GM18858 (cell line): Measurements from ENCODE around the gene BRPF3.

Experiments
- ATAC-seq: cut with Tn5 transposase; IDR thresholded peaks from one replicate; pipeline ENCODE4 v1.9.1; 2021; ENCODE audit not compliant: unreplicated experiment

The BRPF3 gene

DNA sequence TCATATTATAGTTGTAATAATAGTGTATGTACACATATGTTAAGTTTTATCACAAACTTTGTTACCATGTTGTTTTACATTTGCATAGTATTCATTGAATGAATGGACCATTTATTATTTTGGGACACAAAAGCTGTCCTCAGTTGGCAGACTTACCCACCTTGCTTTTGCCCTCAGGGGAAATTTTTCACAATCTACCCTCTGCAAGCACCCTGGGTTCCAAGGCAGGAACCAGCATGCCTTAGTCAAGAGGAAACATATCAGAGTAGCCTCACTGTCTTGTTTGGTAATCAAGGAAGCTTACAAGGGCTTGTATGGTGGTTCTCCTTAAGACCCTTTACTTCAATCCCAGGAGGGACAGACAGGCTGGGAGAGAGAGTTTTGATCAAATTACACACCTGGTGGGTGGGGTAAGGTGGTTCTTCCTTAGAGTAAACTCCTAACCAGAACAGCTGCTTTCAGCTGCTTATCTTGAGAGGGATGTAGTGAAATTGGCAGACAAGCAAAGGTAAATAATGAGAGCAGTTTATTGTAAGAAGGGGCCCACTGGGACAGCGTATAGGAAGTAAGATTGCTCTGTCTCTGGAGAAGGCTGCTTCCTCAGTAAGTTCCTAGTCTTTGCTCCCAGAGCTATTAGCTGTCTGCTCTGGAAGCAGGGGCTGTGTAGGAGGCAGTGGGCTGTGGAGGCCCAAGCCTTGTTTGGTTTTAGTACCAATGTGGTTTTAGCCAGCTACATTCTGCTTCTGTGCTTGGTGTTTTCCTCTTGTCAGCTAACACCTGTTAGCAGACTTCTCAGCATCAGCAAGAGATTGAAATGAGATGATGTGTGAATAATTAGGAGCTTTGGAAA is 31.1 kb downstream of the BRPF3 start:
- ATAC-seq, result no peak

DNA sequence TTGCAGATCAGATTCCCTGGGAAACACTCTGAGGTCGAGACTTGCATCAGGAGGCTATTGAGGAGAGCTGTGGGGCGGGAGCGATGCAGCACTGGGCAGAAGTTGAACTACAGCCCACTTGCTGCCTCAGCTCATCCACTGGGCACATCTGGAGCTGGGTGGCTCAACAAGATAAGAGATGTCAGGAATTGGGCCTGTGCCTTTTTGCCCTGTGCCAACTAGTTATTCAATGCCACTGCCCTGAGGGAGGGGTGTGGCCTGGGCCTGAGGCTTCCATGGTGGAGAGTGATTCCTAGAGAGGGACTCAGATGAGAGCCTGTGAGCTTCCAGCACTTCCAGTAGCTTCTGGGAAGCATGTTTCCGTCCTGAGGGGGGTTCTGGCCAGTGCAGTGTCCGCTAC is 32.7 kb downstream of the BRPF3 start:
- no peak for ATAC-seq

DNA sequence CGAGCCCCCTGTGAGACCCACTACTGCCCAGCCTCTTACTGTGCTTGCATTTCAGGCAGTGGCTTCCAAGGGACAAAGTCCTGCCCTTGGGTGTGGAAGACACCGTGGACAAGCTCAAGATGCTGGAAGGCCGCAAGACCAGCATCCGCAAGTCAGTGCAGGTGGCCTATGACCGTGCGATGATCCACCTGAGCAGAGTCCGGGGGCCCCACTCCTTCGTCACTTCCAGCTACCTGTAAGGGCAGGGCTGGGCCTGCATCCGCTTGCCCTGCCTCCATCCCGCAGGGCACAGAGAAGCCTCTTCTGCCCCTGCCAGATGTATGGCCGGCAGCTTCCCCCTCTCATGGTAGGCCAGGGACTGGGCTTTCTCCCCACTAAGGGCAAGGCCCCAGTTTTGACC is 33.8 kb downstream of the BRPF3 start:
- no peak for ATAC-seq

DNA sequence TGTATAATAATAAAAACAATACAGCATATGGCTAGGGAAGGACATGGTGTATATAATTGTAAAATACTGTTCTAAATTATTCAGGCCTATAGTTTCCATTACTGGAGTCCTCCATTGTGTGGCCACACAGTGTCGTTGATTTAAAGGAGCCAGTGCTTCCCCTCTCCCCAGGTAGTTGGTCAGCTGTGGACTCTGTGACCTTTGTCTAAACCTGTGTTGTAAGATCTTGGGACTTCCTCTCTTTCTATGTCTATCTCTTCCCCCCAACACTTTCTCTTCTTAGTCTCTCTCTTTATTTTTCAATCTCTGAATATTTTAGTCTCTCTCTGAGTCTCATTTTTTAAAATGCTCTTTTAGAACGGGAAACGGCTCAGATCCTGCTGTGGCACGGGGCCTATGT is 35.6 kb downstream of the BRPF3 start:
- no peak for ATAC-seq

DNA sequence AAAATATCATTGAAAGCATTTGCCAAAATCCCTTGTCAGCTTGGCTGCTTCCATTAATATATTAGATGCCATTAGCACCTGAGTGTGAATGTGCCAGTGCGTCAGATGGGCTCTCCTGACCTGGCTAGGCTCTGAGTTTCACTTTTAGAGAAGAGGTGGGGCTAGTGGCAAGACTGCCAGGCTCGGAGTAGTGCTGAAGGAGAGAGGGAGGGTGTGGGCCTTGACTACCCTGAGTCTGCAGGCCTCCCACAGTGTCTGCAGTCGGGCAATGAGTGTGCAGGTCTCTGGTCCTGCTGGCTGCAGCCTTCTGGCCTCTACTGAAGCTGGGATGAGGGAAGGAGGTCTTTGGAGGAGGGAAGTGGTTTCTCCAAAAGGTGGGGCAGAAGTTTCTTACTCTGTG is 38.8 kb downstream of the BRPF3 start:
- no peak for ATAC-seq

DNA sequence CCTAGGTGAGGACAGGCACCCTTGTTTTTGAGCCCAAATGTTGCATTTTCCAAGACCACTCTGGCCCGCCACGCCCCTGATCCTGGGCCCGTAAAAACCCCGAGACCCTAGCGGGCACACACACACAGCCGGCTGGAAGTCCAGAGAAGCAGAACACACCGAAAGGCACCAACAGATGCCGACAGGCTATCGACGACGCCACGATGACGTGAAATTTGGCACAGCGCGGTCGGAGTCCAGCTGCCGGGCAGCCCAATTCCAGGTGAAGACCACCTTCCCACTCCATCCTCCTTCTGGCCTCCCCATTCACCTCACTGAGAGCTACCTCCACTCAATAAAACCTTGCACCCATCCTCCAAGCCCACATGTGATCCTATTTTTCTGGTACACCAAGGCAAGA is 39.3 kb downstream of the BRPF3 start:
- no peak for ATAC-seq

DNA sequence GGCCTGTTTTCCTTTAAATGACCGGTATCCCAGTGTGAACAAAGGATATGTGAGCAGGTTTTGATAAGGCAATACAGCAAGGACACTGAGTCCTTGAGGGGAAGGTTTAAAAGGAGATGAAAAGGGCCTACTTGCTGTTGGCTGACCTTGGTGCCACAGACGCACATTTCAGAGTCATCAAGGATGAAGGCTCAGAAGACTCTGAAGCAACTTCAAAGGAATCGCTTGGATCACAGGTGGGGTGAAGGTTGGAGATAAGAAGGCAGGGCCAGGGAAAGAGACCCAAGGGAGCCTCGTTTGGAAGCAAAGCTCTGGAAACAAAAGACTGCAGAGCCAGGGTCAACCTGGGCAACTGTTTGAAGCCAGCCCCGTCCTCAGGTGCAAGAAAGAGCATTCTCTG is 43.2 kb downstream of the BRPF3 start:
- no peak for ATAC-seq

DNA sequence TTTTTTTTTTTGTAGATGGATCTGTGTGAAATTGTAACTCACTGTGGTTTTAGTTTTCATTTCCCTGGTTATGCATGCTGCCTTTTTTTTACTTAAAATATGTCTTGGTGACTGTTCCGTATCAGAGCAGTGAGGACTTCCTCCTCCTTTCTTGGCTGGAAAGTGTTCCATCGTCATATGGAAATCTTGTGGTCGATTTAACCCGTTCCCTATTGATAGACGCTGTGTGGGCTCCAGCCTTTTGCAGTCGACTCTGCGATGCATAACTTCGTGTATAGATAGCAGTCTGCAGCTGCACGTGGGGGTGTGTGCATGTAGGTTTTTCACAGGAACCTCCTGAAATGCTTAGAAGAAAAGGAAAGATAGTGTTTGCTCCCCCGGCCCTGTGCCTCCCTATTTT is 45.2 kb downstream of the BRPF3 start:
- peak; percentile 87 for ATAC-seq

DNA sequence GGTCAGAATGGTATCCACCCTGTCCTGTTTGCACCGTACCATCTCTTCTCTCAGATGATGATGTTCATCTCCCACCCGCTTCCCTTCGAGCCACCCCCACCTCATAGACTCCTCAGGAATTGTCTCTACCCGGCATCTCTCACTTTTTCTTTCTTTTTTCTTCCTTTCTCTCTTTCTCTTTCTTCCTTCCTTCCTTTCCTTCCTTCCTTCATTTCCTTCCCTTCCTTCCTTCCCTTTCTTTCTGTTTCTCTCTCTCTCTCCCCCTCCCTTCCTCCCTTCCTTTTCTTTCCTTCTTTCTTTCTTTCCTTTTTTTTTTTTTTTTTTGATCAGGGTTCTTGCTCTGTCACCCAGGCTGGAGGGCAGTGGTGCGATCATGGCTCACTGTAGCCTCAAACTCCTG is 45.6 kb downstream of the BRPF3 start:
- ATAC-seq, result no peak

DNA sequence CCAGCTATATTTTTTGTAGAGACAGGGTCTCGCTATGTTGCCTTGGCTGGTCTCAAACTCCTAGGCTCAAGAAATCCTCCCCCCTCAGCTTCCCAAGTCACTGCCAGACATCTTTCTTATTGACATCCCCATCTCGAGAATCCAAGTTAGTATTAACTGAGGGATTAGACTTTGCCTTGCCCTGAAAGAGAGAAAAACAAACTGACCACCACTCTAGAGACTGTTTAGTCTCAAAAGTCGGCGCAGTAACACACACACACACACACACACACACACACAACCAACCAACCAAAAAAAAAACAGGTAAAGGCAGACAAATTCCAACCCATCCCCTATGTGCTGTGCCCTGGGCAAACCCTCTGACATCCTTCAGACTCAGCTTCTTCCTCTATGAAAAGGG is 46.1 kb downstream of the BRPF3 start:
- no peak for ATAC-seq

DNA sequence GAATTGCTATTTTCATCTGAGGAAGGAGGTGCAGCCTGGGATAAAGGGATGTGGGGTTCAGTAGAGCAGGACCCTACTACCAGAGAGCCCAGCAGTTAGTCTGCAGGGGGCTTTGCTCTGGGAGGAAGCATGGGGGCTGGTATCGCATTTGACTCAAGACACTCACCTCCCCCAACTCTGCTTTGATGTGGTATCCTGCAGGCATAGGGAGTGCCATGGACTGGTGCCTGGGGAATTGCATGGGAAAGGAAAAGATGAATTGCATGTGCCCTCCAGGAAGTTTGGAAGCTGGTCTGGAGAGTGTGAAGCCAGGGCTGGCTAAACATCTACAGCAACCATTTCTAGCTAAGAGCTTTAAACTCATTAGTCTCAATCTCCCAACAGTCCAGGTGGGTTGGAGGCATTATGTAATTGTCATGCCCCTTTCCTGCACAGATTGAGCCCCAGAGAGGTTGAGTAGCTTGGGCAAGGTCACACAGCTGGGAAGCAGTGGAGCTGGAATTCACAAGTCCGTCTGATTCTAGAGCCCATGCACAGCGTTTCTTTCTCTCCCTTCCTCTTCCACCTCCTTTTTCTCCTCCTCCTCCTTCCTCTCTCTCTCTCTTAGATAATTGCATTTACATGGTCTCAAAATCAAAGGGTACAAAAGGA is 47.1 kb downstream of the BRPF3 start:
- ATAC-seq, result no peak

DNA sequence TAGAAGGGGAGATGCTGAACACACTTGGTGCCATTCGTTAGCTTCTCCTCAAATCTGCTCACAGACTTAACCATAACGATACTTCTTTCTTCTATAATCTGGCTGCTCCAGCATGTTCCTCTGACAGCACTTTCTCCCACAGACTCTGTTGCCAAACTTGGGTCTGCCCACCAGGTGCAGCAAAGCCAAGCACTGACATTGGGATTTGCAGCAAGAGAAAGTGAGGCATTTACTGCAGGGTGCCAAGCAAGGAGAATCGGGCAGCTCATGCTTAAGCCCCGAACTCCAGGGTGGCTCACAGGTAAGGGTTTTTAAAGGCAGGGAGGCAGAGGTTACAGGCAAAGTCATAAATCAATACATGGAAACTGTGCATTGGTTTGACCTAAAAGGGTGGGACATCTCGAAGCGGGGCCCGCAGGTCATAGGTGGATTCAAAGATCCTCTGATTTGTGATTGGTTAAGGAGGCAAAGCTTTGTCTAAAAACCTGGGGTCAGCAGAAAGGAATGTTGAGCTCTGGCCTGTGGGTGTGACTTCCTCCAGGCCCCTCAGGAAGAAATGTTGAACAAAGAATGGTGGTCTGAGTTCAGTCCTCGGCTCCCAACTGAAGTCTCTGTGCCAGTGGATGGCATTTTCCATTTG is 48.2 kb downstream of the BRPF3 start:
- ATAC-seq, result no peak

DNA sequence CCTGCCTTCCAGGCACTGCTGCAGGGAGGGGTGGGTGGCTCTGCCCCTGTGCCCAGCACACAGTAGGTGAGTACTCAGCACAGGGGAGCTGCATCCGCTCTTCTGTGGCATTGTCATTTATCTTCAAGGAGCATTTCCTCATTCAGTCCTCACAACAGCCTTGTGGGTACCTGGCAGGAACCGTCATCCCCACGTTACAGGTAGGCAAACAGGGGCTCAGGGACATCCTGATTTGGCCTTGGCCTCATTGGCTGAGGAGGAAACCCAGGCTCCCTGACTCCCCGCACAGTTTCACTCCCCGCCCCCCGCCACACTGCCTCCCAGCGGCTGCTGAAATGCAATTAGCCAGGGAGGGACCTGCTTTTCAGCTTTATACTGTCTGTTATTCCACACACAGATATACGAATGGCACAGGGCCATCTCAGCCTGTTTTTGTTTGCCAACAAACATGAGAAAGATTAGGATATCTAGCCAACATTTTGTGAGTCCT is 49.1 kb downstream of the BRPF3 start:
- no peak for ATAC-seq

DNA sequence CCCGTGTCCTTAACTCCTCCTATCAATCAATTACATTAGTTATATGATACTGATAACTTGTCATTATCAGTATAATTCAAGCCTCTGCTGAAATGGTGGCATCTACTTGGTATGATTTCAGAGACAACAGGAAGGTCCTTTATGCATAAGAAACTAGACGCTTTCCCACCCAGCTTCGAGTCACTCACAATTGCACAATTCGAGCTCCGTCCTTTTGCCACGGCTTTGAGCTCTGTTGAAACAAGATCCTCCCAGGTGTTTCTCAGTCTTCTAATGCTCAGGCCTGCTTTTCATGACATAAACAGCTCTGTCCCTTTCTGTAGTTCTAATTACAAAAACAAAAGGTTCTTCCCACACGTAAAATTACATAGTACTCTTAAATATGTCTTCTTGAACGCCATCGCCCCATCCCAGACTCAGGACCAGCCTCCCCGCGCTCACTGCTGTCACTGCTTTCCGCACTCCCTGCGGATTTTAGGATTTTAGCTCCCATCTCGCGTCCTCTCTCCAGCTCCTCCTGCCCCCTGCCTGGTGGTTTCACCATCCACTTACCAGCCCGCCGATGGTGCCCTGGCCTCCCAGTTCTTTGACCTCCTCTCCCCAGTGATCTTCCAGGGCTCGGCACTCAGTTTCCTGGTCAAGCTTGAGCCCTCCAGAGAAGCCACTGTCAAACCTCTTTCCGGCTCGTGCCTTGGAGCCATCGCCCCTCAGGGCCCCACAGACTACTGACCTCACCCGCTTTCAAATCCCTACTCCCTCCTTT is 50.1 kb downstream of the BRPF3 start:
- no peak for ATAC-seq

DNA sequence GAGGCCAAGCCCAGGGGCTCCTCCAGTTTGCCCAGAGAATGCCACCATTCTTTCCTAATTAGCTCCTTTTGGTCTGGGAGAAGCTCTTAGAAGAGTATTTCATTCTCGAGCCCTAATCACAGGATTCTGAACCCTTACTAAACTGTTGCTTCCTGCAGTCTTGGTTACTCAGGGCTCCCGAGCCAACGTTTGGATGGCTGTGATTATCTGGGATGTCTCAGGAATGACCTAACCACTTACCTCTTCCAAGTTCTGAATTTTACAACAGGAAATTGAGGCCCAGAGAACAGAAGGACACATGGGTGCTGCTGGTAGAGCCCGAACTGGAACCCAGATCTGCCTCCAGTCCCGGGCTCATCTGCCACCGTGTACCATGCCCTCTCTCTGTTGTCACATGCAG is 51.1 kb downstream of the BRPF3 start:
- no peak for ATAC-seq

DNA sequence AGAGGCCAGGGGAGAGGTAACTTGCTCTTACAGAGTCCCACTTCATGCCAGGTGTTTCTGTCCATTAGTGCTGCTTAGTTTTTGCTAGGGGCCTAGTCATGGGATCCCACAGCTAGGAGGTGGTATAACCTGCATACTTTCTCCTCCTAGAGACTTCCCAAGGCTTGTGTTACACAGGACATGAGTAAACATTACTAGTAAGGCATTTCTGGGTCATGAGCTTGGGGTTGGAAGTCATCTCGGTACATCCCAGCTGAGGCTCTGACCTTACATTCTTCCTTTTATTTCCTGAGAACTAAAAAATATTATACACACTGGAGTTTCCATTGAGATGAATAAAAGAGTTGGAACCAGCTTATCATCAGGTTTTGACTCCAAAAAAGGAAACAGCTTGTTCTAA is 52.4 kb downstream of the BRPF3 start:
- no peak for ATAC-seq

DNA sequence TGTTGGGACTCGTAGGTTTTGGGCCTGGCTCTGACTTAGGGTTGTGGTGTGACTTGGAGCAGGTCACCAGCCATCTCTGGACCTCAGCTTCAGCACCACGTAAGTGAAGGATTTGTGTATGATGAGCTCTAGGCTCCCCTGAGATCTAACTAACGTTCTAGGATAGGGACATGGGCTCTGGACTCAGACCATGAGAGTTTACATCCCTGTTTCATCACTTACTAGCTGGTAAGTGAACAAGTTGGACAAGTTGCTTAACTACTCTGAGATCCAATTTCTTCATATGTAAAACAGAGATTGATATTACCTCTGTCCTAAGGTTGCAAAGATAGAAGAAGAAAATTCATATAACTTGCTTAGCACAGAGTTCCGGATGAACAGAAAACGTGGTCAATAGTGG is 53.0 kb downstream of the BRPF3 start:
- no peak for ATAC-seq

DNA sequence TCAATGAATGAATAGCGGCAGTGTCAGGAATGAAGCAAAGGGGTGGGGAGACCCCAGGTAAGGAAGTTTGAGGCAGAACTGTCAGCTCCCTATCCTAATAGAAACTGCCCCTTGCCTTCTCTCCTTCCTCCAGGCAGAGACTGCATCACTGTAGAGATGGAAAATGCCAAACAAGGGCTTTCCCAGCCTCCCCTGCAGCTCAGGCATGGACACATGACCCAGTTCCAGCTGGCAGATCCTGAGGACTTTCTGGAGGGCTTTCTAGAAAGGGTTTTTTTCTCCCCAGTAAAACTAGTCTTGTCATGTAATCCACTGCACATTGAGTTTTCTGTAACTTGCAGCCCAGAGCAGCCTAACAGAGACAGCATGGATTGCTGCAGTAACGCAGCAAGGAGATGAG is 55.5 kb downstream of the BRPF3 start:
- ATAC-seq, result no peak

DNA sequence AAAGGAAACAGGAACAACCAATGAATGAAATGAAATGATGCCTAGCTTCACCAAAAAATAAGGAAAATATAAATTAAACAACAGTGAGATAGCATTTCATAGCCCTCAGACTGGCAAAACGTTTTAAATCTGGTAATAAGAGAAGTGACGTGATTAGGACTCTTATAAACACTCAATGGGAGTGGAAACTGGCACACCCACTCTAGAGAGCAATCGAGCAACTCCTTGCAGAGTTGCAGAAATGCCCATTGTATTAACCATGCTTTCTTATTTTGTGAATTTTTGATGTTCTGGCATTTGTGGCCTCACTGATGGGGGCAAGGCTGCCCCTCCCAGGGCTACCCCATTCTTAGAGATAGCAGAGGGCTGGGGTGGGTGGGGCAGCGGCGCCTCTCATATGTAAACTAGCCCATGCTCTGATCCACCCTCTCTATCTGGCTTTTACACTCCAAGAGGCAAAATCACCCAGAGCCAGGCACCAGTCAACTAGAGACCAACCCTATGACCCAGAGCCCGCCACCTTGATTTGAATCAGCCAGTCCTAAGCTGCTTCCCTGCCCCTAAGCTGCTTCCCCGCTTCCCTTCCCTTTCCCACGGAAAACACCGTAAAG is 67.0 kb downstream of the BRPF3 start:
- no peak for ATAC-seq

DNA sequence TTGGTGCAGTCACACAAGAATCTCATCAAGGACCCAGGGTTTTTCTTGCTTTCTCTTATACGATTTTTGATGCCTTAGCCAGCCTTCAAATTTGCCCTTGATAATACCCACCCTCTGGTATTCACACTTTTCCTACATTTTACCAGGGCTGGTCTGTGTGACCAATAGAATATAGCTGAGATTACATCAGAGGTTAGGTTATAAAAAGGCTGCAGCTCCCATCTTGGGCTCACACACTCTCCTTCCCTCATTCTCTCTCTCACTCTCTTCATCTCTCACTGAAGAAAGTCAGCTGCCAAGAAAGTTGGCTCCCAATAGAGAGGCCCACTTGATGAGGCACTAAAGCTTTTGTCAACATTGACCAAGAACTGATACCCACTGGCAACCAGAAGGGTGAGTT is 69.2 kb downstream of the BRPF3 start:
- no peak for ATAC-seq
